ENCODE results near the gene ACAP2. TPM values are rescaled to one million over a fixed set of nuclear protein-coding genes. Genes with fewer than 3 reads are reported as not detected.

ACAP2 gene
- polyA plus RNA-seq, 3 donors = 41.5 to 96.5 (median 71.6) TPM

DNA sequence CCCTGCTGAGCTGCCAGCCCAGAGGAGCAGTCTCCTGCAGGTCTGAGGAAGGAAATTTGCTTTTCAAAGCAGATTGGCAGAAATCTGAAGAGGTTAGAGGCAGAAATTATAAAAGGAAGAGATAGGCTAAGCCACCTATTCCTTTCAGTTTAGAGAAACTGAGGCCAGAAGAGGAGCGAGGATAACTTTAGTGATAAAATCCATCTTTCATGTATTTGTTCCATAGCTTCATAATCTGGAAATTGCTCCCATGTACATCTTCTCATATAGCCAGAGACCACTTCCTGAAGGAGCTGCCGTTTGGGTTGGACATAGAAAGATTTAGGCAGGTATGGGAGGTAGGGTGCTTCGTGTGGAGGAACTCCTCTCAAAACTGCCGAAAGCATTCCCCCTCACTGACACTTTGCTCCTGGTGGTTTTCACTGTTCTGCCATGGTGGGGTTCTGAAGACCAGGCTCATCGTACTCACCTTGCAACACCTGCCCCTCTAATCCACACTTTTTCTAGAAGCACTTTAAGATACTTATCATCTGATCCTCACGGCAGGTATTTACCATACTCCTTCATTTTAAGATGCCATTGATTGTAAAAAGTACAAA is 670 bp upstream of the ACAP2 start:
- intact Hi-C loops (cut with micrococcal nuclease) = loop anchor here (5.0 kb wide), 2 partner anchors 99 to 181 kb away; partner anchors contain the start of gene PPP1R2 (in 1 of the 2)
- Histone ChIP-seq H3K36me3 (replicated peaks in 1 of 2; ENCODE audit: control insufficient read depth in 1 of 2, insufficient read depth in 2 of 2, low read length in 2 of 2) (no peaks in the 10 kb centered on the region), H3K9me3 (replicated peaks in 1 of 2; ENCODE audit: control insufficient read depth in 1 of 2, insufficient read depth in 1 of 2, low read length in 2 of 2) (no peaks in the 10 kb centered on the region), H3K4me3 (replicated peaks in 1 of 3; ENCODE audit: low read depth in 2 of 3, low read length in 3 of 3) (peak overlapping the region; percentile 12 to 67 (median 36)), H4K20me1 (ENCODE audit: insufficient read depth, low read length) (peaks cover 41% of the 10 kb centered on the region), H3K27me3 (ENCODE audit: control insufficient read depth in 2 of 2, insufficient read depth in 2 of 2, low read length in 2 of 2) (no peaks in the 10 kb centered on the region), H3K9ac (ENCODE audit: insufficient read depth, low read length, poor library complexity, severe bottlenecking) (no peak overlapping the region), H3K4me2 (replicated peaks; ENCODE audit: extremely low read depth, low read length, poor library complexity, severe bottlenecking) (peak overlapping the region; percentile 73), H3K79me2 (ENCODE audit: insufficient read depth, low read length) (peaks cover 50% of the 10 kb centered on the region), H2AFZ (ENCODE audit: insufficient read depth, low read depth, low read length, poor library complexity, severe bottlenecking) (peak overlapping the region; percentile 55), H3K27ac (ENCODE audit: low read depth in 1 of 2, low read length in 2 of 2) (peak overlapping the region; percentile 18 to 60), H3K4me1 (ENCODE audit: control insufficient read depth in 1 of 2, insufficient read depth in 2 of 2, low read length in 2 of 2) (peaks cover 48 to 60% of the 10 kb centered on the region in 2 donors)
- Mint-ChIP-seq H3K9me3 (no peaks in the 10 kb centered on the region), H3K27me3 (ENCODE audit: low read depth in 3 of 3) (no peaks in the 10 kb centered on the region), H3K27ac (peak overlapping the region; percentile 46 to 96 (median 90)), H3K36me3 (no peaks in the 10 kb centered on the region), H3K4me3 (peak overlapping the region; percentile 71 to 85), H3K4me1 (peaks cover 55% of the 10 kb centered on the region)
- TF ChIP-seq, protein P1, sequence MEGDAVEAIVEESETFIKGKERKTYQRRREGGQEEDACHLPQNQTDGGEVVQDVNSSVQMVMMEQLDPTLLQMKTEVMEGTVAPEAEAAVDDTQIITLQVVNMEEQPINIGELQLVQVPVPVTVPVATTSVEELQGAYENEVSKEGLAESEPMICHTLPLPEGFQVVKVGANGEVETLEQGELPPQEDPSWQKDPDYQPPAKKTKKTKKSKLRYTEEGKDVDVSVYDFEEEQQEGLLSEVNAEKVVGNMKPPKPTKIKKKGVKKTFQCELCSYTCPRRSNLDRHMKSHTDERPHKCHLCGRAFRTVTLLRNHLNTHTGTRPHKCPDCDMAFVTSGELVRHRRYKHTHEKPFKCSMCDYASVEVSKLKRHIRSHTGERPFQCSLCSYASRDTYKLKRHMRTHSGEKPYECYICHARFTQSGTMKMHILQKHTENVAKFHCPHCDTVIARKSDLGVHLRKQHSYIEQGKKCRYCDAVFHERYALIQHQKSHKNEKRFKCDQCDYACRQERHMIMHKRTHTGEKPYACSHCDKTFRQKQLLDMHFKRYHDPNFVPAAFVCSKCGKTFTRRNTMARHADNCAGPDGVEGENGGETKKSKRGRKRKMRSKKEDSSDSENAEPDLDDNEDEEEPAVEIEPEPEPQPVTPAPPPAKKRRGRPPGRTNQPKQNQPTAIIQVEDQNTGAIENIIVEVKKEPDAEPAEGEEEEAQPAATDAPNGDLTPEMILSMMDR (IDR thresholded peaks at IDR 0.05) = no peak
- WGBS (ENCODE audit: insufficient coverage) = no CpG with 5 or more reads among the region's 6 CpGs
- DNase-seq = peak in 1 of 3 donors; percentile 12

DNA sequence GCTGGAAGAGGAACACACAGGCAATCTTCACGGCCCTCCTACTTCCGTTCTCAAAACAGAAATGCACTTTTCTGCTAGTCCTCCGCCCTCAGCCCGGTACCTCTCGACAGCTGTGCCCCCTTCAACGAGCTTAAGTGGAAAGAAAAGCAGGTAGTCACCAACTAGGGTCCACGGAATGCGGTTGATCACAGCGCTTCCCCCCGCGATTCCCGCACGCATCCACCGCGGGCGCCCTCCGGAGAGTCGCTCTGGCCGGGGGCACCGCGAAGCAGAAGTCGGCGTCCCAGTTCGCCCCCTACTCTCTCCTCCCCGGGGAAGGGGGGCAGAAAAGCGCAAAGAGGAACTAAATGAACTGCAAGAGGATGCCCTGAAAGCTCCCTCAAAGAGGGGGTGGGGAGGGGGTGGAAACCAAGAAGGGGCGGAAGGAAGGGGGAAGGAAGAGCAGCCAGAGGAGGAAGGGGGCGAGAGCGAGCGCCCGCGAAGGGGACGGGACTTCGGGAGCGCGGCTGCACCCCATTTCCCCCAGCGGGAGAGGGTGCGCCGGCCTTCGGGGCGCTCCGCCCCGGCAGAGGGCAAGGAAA is 738 bp downstream of the ACAP2 start:
- H3K9me3 Mint-ChIP-seq = no peaks in the 10 kb centered on the region
- TF ChIP-seq, protein P1 (IDR thresholded peaks at IDR 0.05) = no peak
- H3K4me3 Mint-ChIP-seq = peak overlapping the region; percentile 90 to 96
- Histone ChIP-seq H3K9ac (ENCODE audit: insufficient read depth, low read length, poor library complexity, severe bottlenecking) (peak overlapping the region; percentile 98), H4K20me1 (ENCODE audit: insufficient read depth, low read length) (peaks cover 55% of the 10 kb centered on the region), H3K27ac (ENCODE audit: low read depth in 1 of 2, low read length in 2 of 2) (peak overlapping the region; percentile 95), H3K36me3 (replicated peaks in 1 of 2; ENCODE audit: control insufficient read depth in 1 of 2, insufficient read depth in 2 of 2, low read length in 2 of 2) (no peaks in the 10 kb centered on the region), H3K27me3 (ENCODE audit: control insufficient read depth in 2 of 2, insufficient read depth in 2 of 2, low read length in 2 of 2) (no peaks in the 10 kb centered on the region), H3K79me2 (ENCODE audit: insufficient read depth, low read length) (peaks cover 64% of the 10 kb centered on the region), H3K9me3 (replicated peaks in 1 of 2; ENCODE audit: control insufficient read depth in 1 of 2, insufficient read depth in 1 of 2, low read length in 2 of 2) (no peaks in the 10 kb centered on the region), H2AFZ (ENCODE audit: insufficient read depth, low read depth, low read length, poor library complexity, severe bottlenecking) (peak overlapping the region; percentile 78), H3K4me1 (ENCODE audit: control insufficient read depth in 1 of 2, insufficient read depth in 2 of 2, low read length in 2 of 2) (peaks cover 50 to 67% of the 10 kb centered on the region in 2 donors), H3K4me3 (replicated peaks in 1 of 3; ENCODE audit: low read depth in 2 of 3, low read length in 3 of 3) (peak overlapping the region; percentile 85 to 95 (median 87)), H3K4me2 (replicated peaks; ENCODE audit: extremely low read depth, low read length, poor library complexity, severe bottlenecking) (peak overlapping the region; percentile 91)
- H3K27me3 Mint-ChIP-seq (ENCODE audit: low read depth in 3 of 3) = no peaks in the 10 kb centered on the region
- peak overlapping the region; percentile 92 to 98 (median 97) for H3K27ac Mint-ChIP-seq
- intact Hi-C loops (cut with micrococcal nuclease) = loop anchor here (5.0 kb wide), 2 partner anchors 100 to 180 kb away; partner anchors contain the start of gene PPP1R2 (in 1 of the 2)
- 0% methylated on average over 31 of the region's 43 CpGs for WGBS (ENCODE audit: insufficient coverage)
- no peaks in the 10 kb centered on the region for H3K36me3 Mint-ChIP-seq
- peak; percentile 64 to 77 (median 75) for DNase-seq
- H3K4me1 Mint-ChIP-seq = peaks cover 64% of the 10 kb centered on the region
